Measurements from ENCODE around the gene GABRG3.

The GABRG3 gene

GRCh38 chr15:27218426-27218825 is 247.4 kb downstream of the GABRG3 start:
- no peak overlapping the region for H3K4me3 ChIP-seq (ENCODE audit: low read depth, low read length)
- TF ChIP-seq, protein P1, sequence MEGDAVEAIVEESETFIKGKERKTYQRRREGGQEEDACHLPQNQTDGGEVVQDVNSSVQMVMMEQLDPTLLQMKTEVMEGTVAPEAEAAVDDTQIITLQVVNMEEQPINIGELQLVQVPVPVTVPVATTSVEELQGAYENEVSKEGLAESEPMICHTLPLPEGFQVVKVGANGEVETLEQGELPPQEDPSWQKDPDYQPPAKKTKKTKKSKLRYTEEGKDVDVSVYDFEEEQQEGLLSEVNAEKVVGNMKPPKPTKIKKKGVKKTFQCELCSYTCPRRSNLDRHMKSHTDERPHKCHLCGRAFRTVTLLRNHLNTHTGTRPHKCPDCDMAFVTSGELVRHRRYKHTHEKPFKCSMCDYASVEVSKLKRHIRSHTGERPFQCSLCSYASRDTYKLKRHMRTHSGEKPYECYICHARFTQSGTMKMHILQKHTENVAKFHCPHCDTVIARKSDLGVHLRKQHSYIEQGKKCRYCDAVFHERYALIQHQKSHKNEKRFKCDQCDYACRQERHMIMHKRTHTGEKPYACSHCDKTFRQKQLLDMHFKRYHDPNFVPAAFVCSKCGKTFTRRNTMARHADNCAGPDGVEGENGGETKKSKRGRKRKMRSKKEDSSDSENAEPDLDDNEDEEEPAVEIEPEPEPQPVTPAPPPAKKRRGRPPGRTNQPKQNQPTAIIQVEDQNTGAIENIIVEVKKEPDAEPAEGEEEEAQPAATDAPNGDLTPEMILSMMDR (IDR thresholded peaks at IDR 0.05; ENCODE audit: borderline replicate concordance, insufficient read depth, low read depth, low read length): no peak

- TF ChIP-seq, protein P1 (IDR thresholded peaks at IDR 0.05; ENCODE audit: borderline replicate concordance, insufficient read depth, low read depth, low read length): no peak
- H3K4me3 ChIP-seq (ENCODE audit: low read depth, low read length): no peak overlapping the region
Observed at GRCh38 chr15:27219636-27220035, 248.7 kb downstream of the GABRG3 start.

- no peak overlapping the region for H3K4me3 ChIP-seq (ENCODE audit: low read depth, low read length)
- TF ChIP-seq, protein P1 (IDR thresholded peaks at IDR 0.05; ENCODE audit: borderline replicate concordance, insufficient read depth, low read depth, low read length): no peak
Observed at GRCh38 chr15:27220199-27220598, 249.2 kb downstream of the GABRG3 start.

- TF ChIP-seq, protein P1 (IDR thresholded peaks at IDR 0.05; ENCODE audit: borderline replicate concordance, insufficient read depth, low read depth, low read length): no peak
- H3K4me3 ChIP-seq (ENCODE audit: low read depth, low read length): no peak overlapping the region
Observed at GRCh38 chr15:27222479-27222878, 251.5 kb downstream of the GABRG3 start.

DNA sequence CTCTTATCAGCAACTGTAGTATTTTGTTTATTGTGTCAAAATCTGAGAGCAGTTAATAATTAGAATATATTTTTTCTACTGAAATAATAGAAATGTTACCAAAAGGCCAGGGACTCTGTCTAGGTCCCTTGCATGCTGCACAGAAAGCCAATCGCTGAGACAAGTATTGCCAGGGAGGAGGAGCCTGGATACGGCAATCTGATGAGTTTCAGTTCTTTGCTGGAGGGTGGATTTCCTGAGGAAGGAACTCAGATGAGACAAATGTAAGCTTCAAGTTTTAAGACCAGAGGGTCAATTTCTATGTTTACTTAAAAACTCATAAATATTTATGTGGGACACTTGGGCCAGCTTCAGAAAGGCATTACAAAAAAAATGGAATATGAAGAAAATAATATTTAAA is 252.2 kb downstream of the GABRG3 start:
- H3K4me3 ChIP-seq (ENCODE audit: low read depth, low read length): no peak overlapping the region
- TF ChIP-seq, protein P1 (IDR thresholded peaks at IDR 0.05; ENCODE audit: borderline replicate concordance, insufficient read depth, low read depth, low read length): no peak

GRCh38 chr15:27231811-27232210 is 260.8 kb downstream of the GABRG3 start:
- TF ChIP-seq, protein P1 (IDR thresholded peaks at IDR 0.05; ENCODE audit: borderline replicate concordance, insufficient read depth, low read depth, low read length): no peak
- H3K4me3 ChIP-seq (ENCODE audit: low read depth, low read length): no peak overlapping the region

DNA sequence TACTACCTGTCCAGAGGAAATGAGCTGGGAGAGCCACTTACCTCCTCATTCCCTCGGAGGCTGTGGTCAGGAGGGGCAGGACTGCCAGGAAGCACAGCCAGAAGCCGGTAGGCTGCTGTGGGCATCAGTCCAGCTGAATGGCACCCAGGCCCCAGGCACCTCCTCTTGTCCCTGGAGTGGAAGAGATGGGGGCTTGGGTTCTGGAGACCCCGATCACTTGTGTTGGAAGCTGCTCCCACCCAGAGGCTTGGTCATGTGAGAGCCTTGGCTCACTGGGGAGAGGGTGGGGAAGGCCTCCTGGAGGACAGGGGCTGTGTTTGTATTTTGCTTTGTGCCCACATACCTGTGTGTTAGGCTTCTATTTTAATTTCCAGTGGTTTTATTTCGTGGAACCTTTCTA is 261.9 kb downstream of the GABRG3 start:
- no peak overlapping the region for H3K4me3 ChIP-seq (ENCODE audit: low read depth, low read length)
- TF ChIP-seq, protein P1 (IDR thresholded peaks at IDR 0.05; ENCODE audit: borderline replicate concordance, insufficient read depth, low read depth, low read length): no peak

Measured in GM12875 (cell line).